Upper lobe of left lung (tissue), 4 donors: ENCODE measurements around the gene FUT8.

ENCODE experiments used
- EP300 ChIP-seq, 4 donors: sonication (generic); formaldehyde crosslinking; IDR thresholded peaks; one replicate each; pipeline ENCODE4 v1.5.1; 2017; ENCODE audit warnings: antibody characterized with exemption in 4 of 4, control low read depth in 2 of 4
- POLR2A ChIP-seq, 4 donors: fragments of 450-650 bp; IDR thresholded peaks; one replicate each; pipeline ENCODE4 v1.5.1; 2016 to 2017; ENCODE audit warnings: antibody characterized with exemption in 4 of 4, mild to moderate bottlenecking in 2 of 4
- POLR2AphosphoS5 ChIP-seq, 2 donors: sonication (generic); formaldehyde crosslinking; IDR thresholded peaks; one replicate each; pipeline ENCODE4 v1.5.1; 2017; ENCODE audit warnings: antibody characterized with exemption in 2 of 2
- TF ChIP-seq, protein P1 (sequence below), 6 experiments: fragments of 450-650 bp in 4 of 6; fragments of 200-600 bp in 2 of 6; sonication (generic) in 2 of 6; IDR thresholded peaks; one replicate each; pipeline ENCODE4 v1.5.1; 2016 to 2019; ENCODE audit warnings: antibody characterized with exemption in 6 of 6

GRCh38 chr14:65536781-65537423 is 124.4 kb downstream of the FUT8 start:
- TF ChIP-seq, protein P1, sequence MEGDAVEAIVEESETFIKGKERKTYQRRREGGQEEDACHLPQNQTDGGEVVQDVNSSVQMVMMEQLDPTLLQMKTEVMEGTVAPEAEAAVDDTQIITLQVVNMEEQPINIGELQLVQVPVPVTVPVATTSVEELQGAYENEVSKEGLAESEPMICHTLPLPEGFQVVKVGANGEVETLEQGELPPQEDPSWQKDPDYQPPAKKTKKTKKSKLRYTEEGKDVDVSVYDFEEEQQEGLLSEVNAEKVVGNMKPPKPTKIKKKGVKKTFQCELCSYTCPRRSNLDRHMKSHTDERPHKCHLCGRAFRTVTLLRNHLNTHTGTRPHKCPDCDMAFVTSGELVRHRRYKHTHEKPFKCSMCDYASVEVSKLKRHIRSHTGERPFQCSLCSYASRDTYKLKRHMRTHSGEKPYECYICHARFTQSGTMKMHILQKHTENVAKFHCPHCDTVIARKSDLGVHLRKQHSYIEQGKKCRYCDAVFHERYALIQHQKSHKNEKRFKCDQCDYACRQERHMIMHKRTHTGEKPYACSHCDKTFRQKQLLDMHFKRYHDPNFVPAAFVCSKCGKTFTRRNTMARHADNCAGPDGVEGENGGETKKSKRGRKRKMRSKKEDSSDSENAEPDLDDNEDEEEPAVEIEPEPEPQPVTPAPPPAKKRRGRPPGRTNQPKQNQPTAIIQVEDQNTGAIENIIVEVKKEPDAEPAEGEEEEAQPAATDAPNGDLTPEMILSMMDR (IDR thresholded peaks at IDR 0.05), result no peak
- TF ChIP-seq POLR2A (IDR thresholded peaks at IDR 0.05), result no peak
- TF ChIP-seq POLR2AphosphoS5 (IDR thresholded peaks at IDR 0.05), result no peak
- TF ChIP-seq EP300 (IDR thresholded peaks at IDR 0.05), result no peak
